ENCODE data around the gene EME2. TPM values are rescaled to one million over a fixed set of nuclear protein-coding genes. Genes with fewer than 3 reads are reported as not detected.

EME2 gene
- total and polyA plus RNA-seq, 4 donors = 1.4 to 9.0 (median 3.0) TPM

DNA sequence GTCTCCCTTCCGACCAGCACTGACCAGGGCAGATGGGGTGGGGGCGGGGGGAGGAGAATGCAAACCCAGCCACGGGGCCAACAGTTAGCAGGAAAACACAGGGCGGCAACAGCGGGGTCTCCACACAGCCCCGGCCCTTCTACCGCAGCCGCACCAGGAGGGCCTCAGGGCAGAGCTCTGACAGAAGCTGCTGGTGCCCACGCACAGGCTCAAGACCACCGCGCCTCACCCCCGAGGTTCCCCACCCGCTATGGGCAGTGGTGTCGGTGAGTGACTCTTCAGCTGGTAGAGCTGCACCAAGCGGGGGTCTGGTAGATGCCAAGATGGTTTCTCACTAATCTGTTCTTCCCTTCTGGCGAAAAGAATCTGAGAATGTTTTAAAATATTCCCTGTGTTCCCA lies 37.9 kb downstream of the EME2 start:
- Histone ChIP-seq H3K36me3 (ENCODE audit: control insufficient read depth in 4 of 4, insufficient read depth in 3 of 4, low read depth in 1 of 4, low read length in 3 of 4) (peaks cover 11 to 37% (median 28%) of the 10 kb centered on the region in 4 donors), H3K27ac (ENCODE audit: low read depth in 1 of 2, low read length in 2 of 2) (no peak overlapping the region), H3K4me1 (ENCODE audit: control insufficient read depth in 4 of 4, insufficient read depth in 4 of 4, low read length in 3 of 4) (peaks cover 0 to 20% (median 15%) of the 10 kb centered on the region in 4 donors), H3K9ac (ENCODE audit: low read depth in 1 of 2, low read length in 2 of 2) (no peak overlapping the region), H3K9me3 (ENCODE audit: control insufficient read depth in 4 of 4, low read length in 3 of 4) (no peaks in the 10 kb centered on the region), H3K4me3 (ENCODE audit: low read depth in 1 of 3, low read length in 3 of 3) (no peak overlapping the region), H3K27me3 (ENCODE audit: control insufficient read depth in 4 of 4, insufficient read depth in 4 of 4, low read length in 3 of 4) (no peaks in the 10 kb centered on the region)
- WGBS = 95% methylated on average over 16 of the region's 16 CpGs
- no peak for DNase-seq (ENCODE audit: low spot score)
- TF ChIP-seq NR2F2 (IDR thresholded peaks at IDR 0.05) = no peak
- TF ChIP-seq SP1 (IDR thresholded peaks at IDR 0.05) = no peak
- no peak for TF ChIP-seq RAD21 (IDR thresholded peaks at IDR 0.05)
- no peak for TF ChIP-seq FOXA1 (IDR thresholded peaks at IDR 0.05)
- TF ChIP-seq, protein P1, sequence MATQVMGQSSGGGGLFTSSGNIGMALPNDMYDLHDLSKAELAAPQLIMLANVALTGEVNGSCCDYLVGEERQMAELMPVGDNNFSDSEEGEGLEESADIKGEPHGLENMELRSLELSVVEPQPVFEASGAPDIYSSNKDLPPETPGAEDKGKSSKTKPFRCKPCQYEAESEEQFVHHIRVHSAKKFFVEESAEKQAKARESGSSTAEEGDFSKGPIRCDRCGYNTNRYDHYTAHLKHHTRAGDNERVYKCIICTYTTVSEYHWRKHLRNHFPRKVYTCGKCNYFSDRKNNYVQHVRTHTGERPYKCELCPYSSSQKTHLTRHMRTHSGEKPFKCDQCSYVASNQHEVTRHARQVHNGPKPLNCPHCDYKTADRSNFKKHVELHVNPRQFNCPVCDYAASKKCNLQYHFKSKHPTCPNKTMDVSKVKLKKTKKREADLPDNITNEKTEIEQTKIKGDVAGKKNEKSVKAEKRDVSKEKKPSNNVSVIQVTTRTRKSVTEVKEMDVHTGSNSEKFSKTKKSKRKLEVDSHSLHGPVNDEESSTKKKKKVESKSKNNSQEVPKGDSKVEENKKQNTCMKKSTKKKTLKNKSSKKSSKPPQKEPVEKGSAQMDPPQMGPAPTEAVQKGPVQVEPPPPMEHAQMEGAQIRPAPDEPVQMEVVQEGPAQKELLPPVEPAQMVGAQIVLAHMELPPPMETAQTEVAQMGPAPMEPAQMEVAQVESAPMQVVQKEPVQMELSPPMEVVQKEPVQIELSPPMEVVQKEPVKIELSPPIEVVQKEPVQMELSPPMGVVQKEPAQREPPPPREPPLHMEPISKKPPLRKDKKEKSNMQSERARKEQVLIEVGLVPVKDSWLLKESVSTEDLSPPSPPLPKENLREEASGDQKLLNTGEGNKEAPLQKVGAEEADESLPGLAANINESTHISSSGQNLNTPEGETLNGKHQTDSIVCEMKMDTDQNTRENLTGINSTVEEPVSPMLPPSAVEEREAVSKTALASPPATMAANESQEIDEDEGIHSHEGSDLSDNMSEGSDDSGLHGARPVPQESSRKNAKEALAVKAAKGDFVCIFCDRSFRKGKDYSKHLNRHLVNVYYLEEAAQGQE (IDR thresholded peaks at IDR 0.05) = no peak
- TF ChIP-seq ATF3 (IDR thresholded peaks at IDR 0.05) = no peak
- TF ChIP-seq HNF4A (conservative IDR thresholded peaks at IDR 0.05) = no peak
- TF ChIP-seq YY1 (IDR thresholded peaks at IDR 0.05) = no peak
- TF ChIP-seq TAF1 (conservative IDR thresholded peaks at IDR 0.05) = no peak

DNA sequence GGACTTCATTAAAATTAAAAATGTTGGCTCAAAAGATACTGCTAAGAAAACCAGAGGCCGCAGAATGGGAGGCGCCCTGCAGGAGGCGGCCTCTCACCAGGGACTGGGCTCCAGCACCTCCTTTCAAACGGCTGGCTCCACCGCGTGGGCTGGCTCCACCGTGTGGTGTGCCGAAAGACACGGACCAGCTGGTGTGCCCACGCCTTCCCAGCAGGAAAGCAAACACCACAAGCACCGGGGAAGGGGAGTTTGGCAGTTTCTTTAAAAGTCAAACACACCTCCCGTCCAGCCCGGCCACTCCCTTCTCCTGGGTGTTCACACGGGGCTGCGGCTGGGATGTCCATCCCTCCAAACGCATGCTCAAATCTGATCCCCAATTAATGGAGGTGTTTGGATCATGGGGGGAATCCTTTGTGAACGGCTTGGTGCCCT lies 40.1 kb downstream of the EME2 start:
- no peak overlapping the region for H3K9ac ChIP-seq (ENCODE audit: low read depth in 1 of 2, low read length in 2 of 2)
- no peak overlapping the region for H3K4me3 ChIP-seq (ENCODE audit: low read depth in 1 of 3, low read length in 3 of 3)
- H3K9me3 ChIP-seq (ENCODE audit: control insufficient read depth in 4 of 4, low read length in 3 of 4) = no peaks in the 10 kb centered on the region
- TF ChIP-seq MAX (IDR thresholded peaks at IDR 0.05) (peak; percentile 87), HNF4A (conservative IDR thresholded peaks at IDR 0.05) (peak; percentile 35 to 38), YY1 (IDR thresholded peaks at IDR 0.05) (no peak), RAD21 (IDR thresholded peaks at IDR 0.05) (peak; percentile 86 to 89), JUND (IDR thresholded peaks at IDR 0.05) (no peak), EGR1 (IDR thresholded peaks at IDR 0.05; ENCODE audit: low read depth in 2 of 2) (peak; percentile 59 to 63), SP1 (IDR thresholded peaks at IDR 0.05) (peak; percentile 49), RXRA (IDR thresholded peaks at IDR 0.05) (peak; percentile 63 to 66), FOXA1 (IDR thresholded peaks at IDR 0.05) (no peak), TAF1 (conservative IDR thresholded peaks at IDR 0.05) (no peak), HNF4G (IDR thresholded peaks at IDR 0.05) (no peak), FOXA2 (IDR thresholded peaks at IDR 0.05) (peak; percentile 38), CTCF (IDR thresholded peaks at IDR 0.05; ENCODE audit: low read depth, low read length, missing input control) (peak; percentile 62), GABPA (IDR thresholded peaks at IDR 0.05 in 1 of 2, conservative IDR thresholded peaks at IDR 0.05 in 1 of 2) (peak in 1 of 2 donors; percentile 68), NR2F2 (IDR thresholded peaks at IDR 0.05) (no peak), ATF3 (IDR thresholded peaks at IDR 0.05) (no peak)
- TF ChIP-seq, protein P1 (IDR thresholded peaks at IDR 0.05) = no peak
- TF ChIP-seq, protein P2, sequence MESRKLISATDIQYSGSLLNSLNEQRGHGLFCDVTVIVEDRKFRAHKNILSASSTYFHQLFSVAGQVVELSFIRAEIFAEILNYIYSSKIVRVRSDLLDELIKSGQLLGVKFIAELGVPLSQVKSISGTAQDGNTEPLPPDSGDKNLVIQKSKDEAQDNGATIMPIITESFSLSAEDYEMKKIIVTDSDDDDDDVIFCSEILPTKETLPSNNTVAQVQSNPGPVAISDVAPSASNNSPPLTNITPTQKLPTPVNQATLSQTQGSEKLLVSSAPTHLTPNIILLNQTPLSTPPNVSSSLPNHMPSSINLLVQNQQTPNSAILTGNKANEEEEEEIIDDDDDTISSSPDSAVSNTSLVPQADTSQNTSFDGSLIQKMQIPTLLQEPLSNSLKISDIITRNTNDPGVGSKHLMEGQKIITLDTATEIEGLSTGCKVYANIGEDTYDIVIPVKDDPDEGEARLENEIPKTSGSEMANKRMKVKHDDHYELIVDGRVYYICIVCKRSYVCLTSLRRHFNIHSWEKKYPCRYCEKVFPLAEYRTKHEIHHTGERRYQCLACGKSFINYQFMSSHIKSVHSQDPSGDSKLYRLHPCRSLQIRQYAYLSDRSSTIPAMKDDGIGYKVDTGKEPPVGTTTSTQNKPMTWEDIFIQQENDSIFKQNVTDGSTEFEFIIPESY (IDR thresholded peaks at IDR 0.05) = no peak
- peaks cover 19 to 28% (median 22%) of the 10 kb centered on the region in 4 donors for H3K36me3 ChIP-seq (ENCODE audit: control insufficient read depth in 4 of 4, insufficient read depth in 3 of 4, low read depth in 1 of 4, low read length in 3 of 4)
- peak overlapping the region in 1 of 2 donors; percentile 57 for H3K27ac ChIP-seq (ENCODE audit: low read depth in 1 of 2, low read length in 2 of 2)
- peaks cover 0 to 37% (median 28%) of the 10 kb centered on the region in 4 donors for H3K4me1 ChIP-seq (ENCODE audit: control insufficient read depth in 4 of 4, insufficient read depth in 4 of 4, low read length in 3 of 4)
- WGBS = 18% methylated on average over 17 of the region's 17 CpGs
- H3K27me3 ChIP-seq (ENCODE audit: control insufficient read depth in 4 of 4, insufficient read depth in 4 of 4, low read length in 3 of 4) = no peaks in the 10 kb centered on the region
- DNase-seq (ENCODE audit: low spot score) = peak; percentile 80

Measured in liver (tissue), 9 donors.